PFSK-1 (cell line): ENCODE data around the gene LSM7.

Experiments used
- FOXP2 ChIP-seq: optimal IDR thresholded peaks from 2 replicates; pipeline ENCODE3; 2011; ENCODE audit warnings: borderline replicate concordance, control low read depth, inconsistent platforms; ENCODE audit not compliant: insufficient read depth; ENCODE audit errors: extremely low read length, extremely low read depth
- POLR2AphosphoS5 ChIP-seq: IDR thresholded peaks from 2 replicates; pipeline ENCODE4 v1.6.1; 2012; ENCODE audit warnings: low read depth, mild to moderate bottlenecking, control low read depth, low read length, moderate library complexity
- REST ChIP-seq, 2 experiments: IDR thresholded peaks; 2 replicates each; pipeline versions ENCODE4 v1.6.1 to v1.8.0; 2011 to 2012; ENCODE audit warnings: low read depth in 2 of 2, low read length in 2 of 2, control low read depth in 1 of 2, inconsistent platforms in 1 of 2, mild to moderate bottlenecking in 1 of 2, moderate library complexity in 1 of 2; ENCODE audit not compliant: insufficient read depth in 1 of 2
- SIN3A ChIP-seq: IDR thresholded peaks from 2 replicates; pipeline ENCODE4 v1.6.1; 2012; ENCODE audit warnings: mild to moderate bottlenecking, low read length, moderate library complexity, borderline replicate concordance; ENCODE audit not compliant: insufficient read depth
- TAF1 ChIP-seq: IDR thresholded peaks from 2 replicates; pipeline ENCODE4 v1.6.1; 2012; ENCODE audit warnings: low read length, control low read depth, borderline replicate concordance; ENCODE audit not compliant: insufficient read depth

LSM7 gene

GRCh38 chr19:2358548-2359173 lies 30.3 kb upstream of the LSM7 start:
- TF ChIP-seq REST (IDR thresholded peaks at IDR 0.05; ENCODE audit: insufficient read depth in 1 of 2, low read depth in 2 of 2, low read length in 2 of 2) (no peak), POLR2AphosphoS5 (no peak), FOXP2 (no peak), TAF1 (no peak), SIN3A (no peak)

- TF ChIP-seq REST (IDR thresholded peaks at IDR 0.05; ENCODE audit: insufficient read depth in 1 of 2, low read depth in 2 of 2, low read length in 2 of 2): no peak
- no peak for TF ChIP-seq SIN3A
- no peak for TF ChIP-seq FOXP2
- no peak for TF ChIP-seq POLR2AphosphoS5
These were observed 29.2 kb upstream of the LSM7 start for GRCh38 chr19:2357279-2358206.

GRCh38 chr19:2356036-2356646 lies 27.8 kb upstream of the LSM7 start:
- TF ChIP-seq SIN3A (no peak), TAF1 (no peak), POLR2AphosphoS5 (no peak), REST (IDR thresholded peaks at IDR 0.05; ENCODE audit: insufficient read depth in 1 of 2, low read depth in 2 of 2, low read length in 2 of 2) (no peak), FOXP2 (no peak)

GRCh38 chr19:2355168-2356035 lies 27.0 kb upstream of the LSM7 start:
- no peak for TF ChIP-seq SIN3A
- TF ChIP-seq TAF1: no peak
- TF ChIP-seq REST (IDR thresholded peaks at IDR 0.05; ENCODE audit: insufficient read depth in 1 of 2, low read depth in 2 of 2, low read length in 2 of 2): no peak
- no peak for TF ChIP-seq FOXP2
- no peak for TF ChIP-seq POLR2AphosphoS5
